NCI-H460 (cell line): ENCODE measurements around the gene NDUFA6. TPM values are rescaled to one million over a fixed set of nuclear protein-coding genes. Genes with fewer than 3 reads are reported as not detected.

Source experiments
- small RNA-seq, 2 experiments: library from RNA; depleted of rRNA; stranded (forward); fragments of <200 nt; gene quantifications; one replicate each; pipeline ENCODE3, GENCODE V24; 2014
- total RNA-seq: library from RNA; depleted of rRNA; stranded (reverse); fragments of >200 nt; shearing (Covaris generic); gene quantifications from 2 replicates; pipeline ENCODE4 v1.2.3, GENCODE V29; 2014; rRNA removed

Gene NDUFA6
- total RNA-seq, 1 experiment from 2014 or later, result 73.3 TPM

Small RNAs within 50 kb of the gene (small RNA-seq; reads per million reads assigned to genes)
- gene SNORD13P1, result 0 to 0.17 reads per million in 2 experiments

Other genes with a start within 250 kb of the NDUFA6 start
- gene SHISA8, start 175.7 kb downstream of the NDUFA6 start, total RNA-seq, result not detected in 2 replicates
- gene TNFRSF13C, start 164.0 kb downstream of the NDUFA6 start, total RNA-seq, result 0.20 and 0.27 TPM in 2 replicates
- 20.7 and 22.9 TPM in 2 replicates for gene CENPM, start 143.6 kb downstream of the NDUFA6 start, total RNA-seq
- gene SEPTIN3, start 121.3 kb downstream of the NDUFA6 start, total RNA-seq, result 0.35 and 0.45 TPM in 2 replicates
- gene WBP2NL, start 92.0 kb downstream of the NDUFA6 start, total RNA-seq, result 0.78 and 1.2 TPM in 2 replicates
- gene NAGA, start 20.0 kb downstream of the NDUFA6 start, total RNA-seq, result 28.0 and 29.5 TPM in 2 replicates
- 1.5 and 1.8 TPM in 2 replicates for gene PHETA2, start 16.5 kb downstream of the NDUFA6 start, total RNA-seq
- gene SMDT1, start 11.1 kb downstream of the NDUFA6 start, total RNA-seq, result 10.4 and 16.7 TPM in 2 replicates
- 0.17 and 0.59 TPM in 2 replicates for gene CYP2D6, start 40.0 kb upstream of the NDUFA6 start, total RNA-seq
- gene TCF20, start 179.9 kb upstream of the NDUFA6 start, total RNA-seq, result 18.1 and 21.1 TPM in 2 replicates